K562 (cell line): ENCODE data around the gene ATXN7L1. TPM values are rescaled to one million over a fixed set of nuclear protein-coding genes. Genes with fewer than 3 reads are reported as not detected.

Source experiments
- ATAC-seq: fragments of 200-7000 bp; cut with Tn5 transposase; 3 replicates; pipeline ENCODE4 v1.9.1; 2020; ENCODE audit warnings: moderate library complexity
- BruUV-seq: library from RNA; stranded (reverse); fragments of 400-500 nt; replicated peaks from 2 replicates; lab custom pipeline; 2021; lab: Mats Ljungman, UMichigan
- CTCF ChIA-PET: fragments of 300-600 bp; formaldehyde crosslinking; extraction: SDS; loops from one replicate; lab custom pipeline; 2021; ENCODE audit warnings: low intra/inter-chr PET ratio; lab: Yijun Ruan, JAX
- POLR2A ChIA-PET: fragments of 300-600, 350-650 bp; sonication (Branson Sonifier 250); formaldehyde crosslinking; extraction: SDS; loops from one replicate; lab custom pipeline; 2021; ENCODE audit warnings: antibody characterized with exemption, inconsistent platforms; lab: Yijun Ruan, JAX
- DNase-seq, 4 experiments: peaks; one replicate each; pipeline versions ENCODE4 v3.0.0 to v3.0.0-alpha.2; 2011 to 2018; ENCODE audit warnings: low spot score in 3 of 4, mixed read lengths in 3 of 4; ENCODE audit errors: extremely low read depth in 1 of 4
- FAIRE-seq: peaks from 2 replicates; lab custom pipeline; 2011; peaks lifted over from hg19 to GRCh38; lab: Jason Lieb, UNC
- H2AFZ ChIP-seq: 2 replicates; pipeline ENCODE4 v1.6.0; 2011; ENCODE audit warnings: low read depth, low read length, control low read depth, inconsistent platforms
- H3K27ac ChIP-seq: fragments of 200-600 bp; 3 replicates; pipeline ENCODE4 v1.8.0; 2011; ENCODE audit warnings: low read depth, mild to moderate bottlenecking, control low read depth, inconsistent platforms, low read length, moderate library complexity, mixed read lengths; ENCODE audit errors: extremely low read depth
- H3K27me3 ChIP-seq, 2 experiments: fragments of 300-600 bp in 1 of 2; 2 replicates in 1 of 2; 3 replicates in 1 of 2; pipeline versions ENCODE4 v1.6.0 to v1.8.0; 2011; ENCODE audit warnings: inconsistent platforms in 2 of 2, low read length in 2 of 2, mild to moderate bottlenecking in 1 of 2, mixed read lengths in 1 of 2, moderate library complexity in 1 of 2; ENCODE audit not compliant: control insufficient read depth in 2 of 2, insufficient read depth in 2 of 2
- H3K36me3 ChIP-seq: fragments of 300-600 bp; 3 replicates; pipeline ENCODE4 v1.8.0; 2011; ENCODE audit warnings: mild to moderate bottlenecking, low read length, inconsistent platforms; ENCODE audit not compliant: control insufficient read depth, insufficient read depth
- H3K4me1 ChIP-seq, 2 experiments: fragments of 200-600 bp in 1 of 2; replicated peaks in 1 of 2; 2 replicates in 1 of 2; 3 replicates in 1 of 2; pipeline versions ENCODE4 v1.5.1 to v1.8.0; 2011; ENCODE audit warnings: inconsistent platforms in 2 of 2, low read length in 2 of 2, mild to moderate bottlenecking in 1 of 2, mixed read lengths in 1 of 2, moderate library complexity in 1 of 2; ENCODE audit not compliant: control insufficient read depth in 2 of 2, insufficient read depth in 2 of 2
- H3K4me2 ChIP-seq: 2 replicates; pipeline ENCODE4 v1.6.1; 2011; ENCODE audit warnings: low read length, control low read depth, inconsistent platforms, mixed read lengths; ENCODE audit not compliant: insufficient read depth
- H3K4me3 ChIP-seq: fragments of 200-600 bp; sonication (generic), shearing (Covaris generic); 2 replicates; pipeline ENCODE4 v1.5.1; 2016; ENCODE audit warnings: control low read depth, inconsistent platforms
- H3K79me2 ChIP-seq: fragments of 200-600 bp; 3 replicates; pipeline ENCODE4 v1.8.0; 2011; ENCODE audit warnings: low read length, inconsistent platforms; ENCODE audit not compliant: control insufficient read depth, insufficient read depth
- H3K9ac ChIP-seq, 2 experiments: 2 replicates each; pipeline versions ENCODE4 v1.6.0 to v1.6.1; 2011; ENCODE audit warnings: low read depth in 2 of 2, low read length in 2 of 2, control low read depth in 1 of 2, inconsistent platforms in 1 of 2, mild to moderate bottlenecking in 1 of 2, mixed read lengths in 1 of 2; ENCODE audit not compliant: insufficient read depth in 1 of 2
- H3K9me1 ChIP-seq: one replicate; pipeline ENCODE4 v1.6.0; 2011; ENCODE audit warnings: inconsistent platforms, mild to moderate bottlenecking, low read length, moderate library complexity; ENCODE audit not compliant: control insufficient read depth, insufficient read depth
- H3K9me3 ChIP-seq: replicated peaks from 2 replicates; pipeline ENCODE4 v1.5.1; 2011; ENCODE audit warnings: low read depth, low read length, inconsistent platforms; ENCODE audit not compliant: control insufficient read depth, insufficient read depth
- H4K20me1 ChIP-seq: replicated peaks from 2 replicates; pipeline ENCODE4 v1.6.1; 2011; ENCODE audit warnings: low read length, inconsistent platforms, mixed read lengths; ENCODE audit not compliant: control insufficient read depth, insufficient read depth
- C11orf30 ChIP-seq: fragments of 450-650 bp; IDR thresholded peaks from 2 replicates; pipeline ENCODE4 v1.6.1; 2016; ENCODE audit warnings: low read depth, mild to moderate bottlenecking
- NR2F6 ChIP-seq: fragments of 450-650 bp; formaldehyde crosslinking; IDR thresholded peaks from 2 replicates; pipeline ENCODE4 v1.4.0; 2020; ENCODE audit warnings: mild to moderate bottlenecking
- ZBTB17 ChIP-seq: fragments of 450-650 bp; formaldehyde crosslinking; IDR thresholded peaks from 2 replicates; pipeline ENCODE4 v1.4.0; 2020; ENCODE audit warnings: mild to moderate bottlenecking
- ZNF518B ChIP-seq: fragments of 250-450 bp; sonication (Bioruptor Pico); IDR thresholded peaks from 2 replicates; pipeline ENCODE4 v1.5.0; 2021; ENCODE audit warnings: mild to moderate bottlenecking, moderate library complexity
- ZNF699 ChIP-seq: fragments of 250-450 bp; sonication (Bioruptor Pico); IDR thresholded peaks from 2 replicates; pipeline ENCODE4 v1.8.0; 2021; ENCODE audit warnings: mild to moderate bottlenecking, moderate library complexity; ENCODE audit not compliant: insufficient replicate concordance
- WGBS: fragments of 100-300 bp; shearing (Covaris generic); methylation state at CpG from one replicate; pipeline ENCODE4 v1.1.6; 2016; ENCODE audit warnings: low coverage, mixed read lengths; ENCODE audit not compliant: insufficient coverage; ENCODE audit errors: missing lambda C conversion rate; 5-methylcytosine and 5-hydroxymethylcytosine counted together
- in situ Hi-C: fragments of 300-500 bp; cut with MboI; formaldehyde crosslinking; loops from 4 replicates; pipeline ENCODE4 v1.15.0; 2018; ENCODE audit warnings: inconsistent platforms, mixed read lengths
- intact Hi-C: fragments of 100-400 bp; cut with micrococcal nuclease; formaldehyde crosslinking; loops from 2 replicates; pipeline ENCODE4 v1.14.2; 2022
- polyA plus RNA-seq, 8 experiments: library from polyadenylated mRNA; depleted of rRNA in 4 of 8; stranded (reverse) in 5 of 8; unstranded in 3 of 8; fragments of >200 nt; fragmentation: Nextera tagmentation in 2 of 8; fragmentation: Illumina TruSeq in 1 of 8; extraction: Ambion mirVana in 2 of 8; extraction: Trizol in 1 of 8; gene quantifications; 2 replicates each; pipeline versions ENCODE4 v1.2.1 to v1.2.3, GENCODE V29; 2011 to 2014; ENCODE audit warnings: inconsistent platforms in 1 of 8, missing spikeins in 1 of 8
- total RNA-seq, 7 experiments: library from RNA; depleted of rRNA in 6 of 7; stranded (reverse); fragments of >200 nt in 6 of 7; fragmentation: Illumina TruSeq in 2 of 7; extraction: Trizol in 2 of 7; gene quantifications; 2 replicates each; pipeline versions ENCODE4 v1.2.1 to v1.2.3, GENCODE V29; 2011 to 2021; ENCODE audit warnings: low replicate concordance in 1 of 7
- TF ChIP-seq, protein P1 (sequence below): fragments of 450-650 bp; IDR thresholded peaks from 2 replicates; pipeline ENCODE4 v1.6.1; 2016; ENCODE audit warnings: mild to moderate bottlenecking, moderate library complexity

Gene ATXN7L1
- total and polyA plus RNA-seq, 9 of the 15 experiments (the other 6 are each of a cell fraction or from before 2014, with no cell fraction given) = 6.6 to 13.7 (median 10.7) TPM

GRCh38 chr7:105743351-105744090, 132.9 kb downstream of the ATXN7L1 start:
- no peaks in the 10 kb centered on the region for H3K79me2 ChIP-seq
- 18% methylated on average over 11 of the region's 11 CpGs for WGBS
- no peak overlapping the region for H3K4me2 ChIP-seq
- no peaks in the 10 kb centered on the region; a peak in 1 of 5 replicates for H3K4me1 ChIP-seq
- H3K9me3 ChIP-seq = no peaks in the 10 kb centered on the region
- CTCF ChIA-PET = no interaction called here
- intact Hi-C loops = no loop called here
- no TSS peak for BruUV-seq
- peaks cover 6% of the 10 kb centered on the region for H3K9me1 ChIP-seq
- peaks cover 8 to 38% of the 10 kb centered on the region in 2 experiments; a peak in 4 of 5 replicates for H3K27me3 ChIP-seq
- no peaks in the 10 kb centered on the region for H3K36me3 ChIP-seq
- ATAC-seq (peak; percentile 61), FAIRE-seq (no peak), DNase-seq (no peak)
- no peak overlapping the region for H3K9ac ChIP-seq
- POLR2A ChIA-PET = interaction anchor here (0.6 to 1.5 kb wide), 5 partner anchors 10 to 274 kb away, joined by 3 to 7 read pairs (median 3); no protein-coding TSS in a partner anchor
- H3K27ac ChIP-seq = no peak overlapping the region
- peaks cover 14% of the 10 kb centered on the region for H4K20me1 ChIP-seq
- in situ Hi-C loops = no loop called here
- no peak overlapping the region for H2AFZ ChIP-seq
- H3K4me3 ChIP-seq = no peak overlapping the region
- TF ChIP-seq NR2F6 = no peak
- no peak for TF ChIP-seq ZNF518B
- TF ChIP-seq, protein P1, sequence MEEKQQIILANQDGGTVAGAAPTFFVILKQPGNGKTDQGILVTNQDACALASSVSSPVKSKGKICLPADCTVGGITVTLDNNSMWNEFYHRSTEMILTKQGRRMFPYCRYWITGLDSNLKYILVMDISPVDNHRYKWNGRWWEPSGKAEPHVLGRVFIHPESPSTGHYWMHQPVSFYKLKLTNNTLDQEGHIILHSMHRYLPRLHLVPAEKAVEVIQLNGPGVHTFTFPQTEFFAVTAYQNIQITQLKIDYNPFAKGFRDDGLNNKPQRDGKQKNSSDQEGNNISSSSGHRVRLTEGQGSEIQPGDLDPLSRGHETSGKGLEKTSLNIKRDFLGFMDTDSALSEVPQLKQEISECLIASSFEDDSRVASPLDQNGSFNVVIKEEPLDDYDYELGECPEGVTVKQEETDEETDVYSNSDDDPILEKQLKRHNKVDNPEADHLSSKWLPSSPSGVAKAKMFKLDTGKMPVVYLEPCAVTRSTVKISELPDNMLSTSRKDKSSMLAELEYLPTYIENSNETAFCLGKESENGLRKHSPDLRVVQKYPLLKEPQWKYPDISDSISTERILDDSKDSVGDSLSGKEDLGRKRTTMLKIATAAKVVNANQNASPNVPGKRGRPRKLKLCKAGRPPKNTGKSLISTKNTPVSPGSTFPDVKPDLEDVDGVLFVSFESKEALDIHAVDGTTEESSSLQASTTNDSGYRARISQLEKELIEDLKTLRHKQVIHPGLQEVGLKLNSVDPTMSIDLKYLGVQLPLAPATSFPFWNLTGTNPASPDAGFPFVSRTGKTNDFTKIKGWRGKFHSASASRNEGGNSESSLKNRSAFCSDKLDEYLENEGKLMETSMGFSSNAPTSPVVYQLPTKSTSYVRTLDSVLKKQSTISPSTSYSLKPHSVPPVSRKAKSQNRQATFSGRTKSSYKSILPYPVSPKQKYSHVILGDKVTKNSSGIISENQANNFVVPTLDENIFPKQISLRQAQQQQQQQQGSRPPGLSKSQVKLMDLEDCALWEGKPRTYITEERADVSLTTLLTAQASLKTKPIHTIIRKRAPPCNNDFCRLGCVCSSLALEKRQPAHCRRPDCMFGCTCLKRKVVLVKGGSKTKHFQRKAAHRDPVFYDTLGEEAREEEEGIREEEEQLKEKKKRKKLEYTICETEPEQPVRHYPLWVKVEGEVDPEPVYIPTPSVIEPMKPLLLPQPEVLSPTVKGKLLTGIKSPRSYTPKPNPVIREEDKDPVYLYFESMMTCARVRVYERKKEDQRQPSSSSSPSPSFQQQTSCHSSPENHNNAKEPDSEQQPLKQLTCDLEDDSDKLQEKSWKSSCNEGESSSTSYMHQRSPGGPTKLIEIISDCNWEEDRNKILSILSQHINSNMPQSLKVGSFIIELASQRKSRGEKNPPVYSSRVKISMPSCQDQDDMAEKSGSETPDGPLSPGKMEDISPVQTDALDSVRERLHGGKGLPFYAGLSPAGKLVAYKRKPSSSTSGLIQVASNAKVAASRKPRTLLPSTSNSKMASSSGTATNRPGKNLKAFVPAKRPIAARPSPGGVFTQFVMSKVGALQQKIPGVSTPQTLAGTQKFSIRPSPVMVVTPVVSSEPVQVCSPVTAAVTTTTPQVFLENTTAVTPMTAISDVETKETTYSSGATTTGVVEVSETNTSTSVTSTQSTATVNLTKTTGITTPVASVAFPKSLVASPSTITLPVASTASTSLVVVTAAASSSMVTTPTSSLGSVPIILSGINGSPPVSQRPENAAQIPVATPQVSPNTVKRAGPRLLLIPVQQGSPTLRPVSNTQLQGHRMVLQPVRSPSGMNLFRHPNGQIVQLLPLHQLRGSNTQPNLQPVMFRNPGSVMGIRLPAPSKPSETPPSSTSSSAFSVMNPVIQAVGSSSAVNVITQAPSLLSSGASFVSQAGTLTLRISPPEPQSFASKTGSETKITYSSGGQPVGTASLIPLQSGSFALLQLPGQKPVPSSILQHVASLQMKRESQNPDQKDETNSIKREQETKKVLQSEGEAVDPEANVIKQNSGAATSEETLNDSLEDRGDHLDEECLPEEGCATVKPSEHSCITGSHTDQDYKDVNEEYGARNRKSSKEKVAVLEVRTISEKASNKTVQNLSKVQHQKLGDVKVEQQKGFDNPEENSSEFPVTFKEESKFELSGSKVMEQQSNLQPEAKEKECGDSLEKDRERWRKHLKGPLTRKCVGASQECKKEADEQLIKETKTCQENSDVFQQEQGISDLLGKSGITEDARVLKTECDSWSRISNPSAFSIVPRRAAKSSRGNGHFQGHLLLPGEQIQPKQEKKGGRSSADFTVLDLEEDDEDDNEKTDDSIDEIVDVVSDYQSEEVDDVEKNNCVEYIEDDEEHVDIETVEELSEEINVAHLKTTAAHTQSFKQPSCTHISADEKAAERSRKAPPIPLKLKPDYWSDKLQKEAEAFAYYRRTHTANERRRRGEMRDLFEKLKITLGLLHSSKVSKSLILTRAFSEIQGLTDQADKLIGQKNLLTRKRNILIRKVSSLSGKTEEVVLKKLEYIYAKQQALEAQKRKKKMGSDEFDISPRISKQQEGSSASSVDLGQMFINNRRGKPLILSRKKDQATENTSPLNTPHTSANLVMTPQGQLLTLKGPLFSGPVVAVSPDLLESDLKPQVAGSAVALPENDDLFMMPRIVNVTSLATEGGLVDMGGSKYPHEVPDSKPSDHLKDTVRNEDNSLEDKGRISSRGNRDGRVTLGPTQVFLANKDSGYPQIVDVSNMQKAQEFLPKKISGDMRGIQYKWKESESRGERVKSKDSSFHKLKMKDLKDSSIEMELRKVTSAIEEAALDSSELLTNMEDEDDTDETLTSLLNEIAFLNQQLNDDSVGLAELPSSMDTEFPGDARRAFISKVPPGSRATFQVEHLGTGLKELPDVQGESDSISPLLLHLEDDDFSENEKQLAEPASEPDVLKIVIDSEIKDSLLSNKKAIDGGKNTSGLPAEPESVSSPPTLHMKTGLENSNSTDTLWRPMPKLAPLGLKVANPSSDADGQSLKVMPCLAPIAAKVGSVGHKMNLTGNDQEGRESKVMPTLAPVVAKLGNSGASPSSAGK = no peak
- peak; percentile 94 for TF ChIP-seq ZBTB17 (CRISPR knock-in tag)
- no peak for TF ChIP-seq ZNF699 (CRISPR knock-in tag)
- no peak for TF ChIP-seq C11orf30
